Spleen (tissue), 11 donors: ENCODE measurements around the gene CT45A10. TPM values are rescaled to one million over a fixed set of nuclear protein-coding genes. Genes with fewer than 3 reads are reported as not detected.
"Not testable (repeated sequence)": the region's sequence is repeated elsewhere in the genome, so short reads cannot be mapped to it uniquely, and the experiment has no call there.

Source experiments
- DNase-seq: peaks from one replicate; pipeline ENCODE4 v3.0.0-alpha.2; 2020
- H3K27ac ChIP-seq, 8 donors: fragments of 200-600 bp; sonication (generic) in 7 of 8; 1 replicate in 4 of 8; 2 replicates in 4 of 8; pipeline versions ENCODE4 v1.5.0 to v1.8.0; 2016 to 2021; ENCODE audit warnings: inconsistent platforms in 4 of 8, mild to moderate bottlenecking in 4 of 8, moderate library complexity in 1 of 8
- H3K27me3 ChIP-seq, 7 donors: fragments of 200-600 bp; sonication (generic) in 6 of 7; replicated peaks in 1 of 7; 1 replicate in 4 of 7; 2 replicates in 3 of 7; pipeline versions ENCODE4 v1.5.0 to v1.8.0; 2016 to 2021; ENCODE audit warnings: inconsistent platforms in 3 of 7, mild to moderate bottlenecking in 1 of 7
- H3K36me3 ChIP-seq, 6 donors: fragments of 200-600 bp; sonication (generic) in 5 of 6; 1 replicate in 4 of 6; 2 replicates in 2 of 6; pipeline versions ENCODE4 v1.5.0 to v1.8.0; 2016 to 2021; ENCODE audit warnings: inconsistent platforms in 2 of 6
- H3K4me1 ChIP-seq, 6 donors: fragments of 200-600 bp; sonication (generic) in 5 of 6; 1 replicate in 3 of 6; 2 replicates in 3 of 6; pipeline versions ENCODE4 v1.5.0 to v1.8.0; 2016 to 2021; ENCODE audit warnings: inconsistent platforms in 3 of 6
- H3K4me3 ChIP-seq, 8 donors: fragments of 200-600 bp; sonication (generic) in 7 of 8; 1 replicate in 4 of 8; 2 replicates in 4 of 8; pipeline versions ENCODE4 v1.5.0 to v1.8.0; 2016 to 2021; ENCODE audit warnings: inconsistent platforms in 4 of 8, mild to moderate bottlenecking in 4 of 8, moderate library complexity in 2 of 8
- H3K9me3 ChIP-seq, 8 donors: fragments of 200-600 bp; sonication (generic) in 7 of 8; 1 replicate in 4 of 8; 2 replicates in 4 of 8; pipeline versions ENCODE4 v1.5.0 to v1.8.0; 2016 to 2021; ENCODE audit warnings: inconsistent platforms in 4 of 8
- WGBS, 5 donors: extraction: QIAGEN DNeasy Blood & Tissue Kit in 3 of 5; methylation state at CpG; one replicate each; pipeline versions ENCODE4 v1.1.5 to v1.1.7; 2013 to 2018; 5-methylcytosine and 5-hydroxymethylcytosine counted together
- intact Hi-C: fragments of 100-400 bp; cut with DNase I; formaldehyde crosslinking; loops from one replicate; pipeline ENCODE4 v1.15.0; 2023; ENCODE audit warnings: low total_unique reads
- polyA plus RNA-seq, 3 donors: library from polyadenylated mRNA; stranded (reverse); fragments of 200-250 nt; gene quantifications; one replicate each; pipeline ENCODE4 v1.2.1, GENCODE V29; 2013
- total RNA-seq, 7 donors: library from RNA; depleted of rRNA in 3 of 7; stranded (reverse); fragments of >200 nt in 3 of 7; fragmentation: NEBNext Ultra II Directional in 4 of 7; extraction: Animal tissue kit (Norgen Biotek cat#: 25700) in 4 of 7; gene quantifications; one replicate each; pipeline versions ENCODE4 v1.1.0 to v1.2.1, GENCODE V29; 2016 to 2021
- donor health status: healthy with polysubstance abuse.
- donor health status: DM: no; HTN: no; CAD: no; lungs with moderate emphysema.
- donor health status: DM: no; HTN: no; CAD: no.
- donor health status: Bipolar disorder and iron deficiency.
- donor health status: healthy.
- donor health status: DM: no; HTN: no; CAD: no.
- donor health status: DM: yes; HTN: yes; CAD: no.

CT45A10 gene
- total and polyA plus RNA-seq, 10 donors = not detected

GRCh38 chrX:135871712-135872111 is 21.5 kb downstream of the CT45A10 start, which contains the start of gene CT45A9:
Gene CT45A9 (minus strand): TSS chrX:135871812. CDS start chrX:135868061, 3,751 bp downstream.
- intact Hi-C loops, H3K27ac ChIP-seq, DNase-seq, H3K9me3 ChIP-seq, H3K4me1 ChIP-seq, H3K27me3 ChIP-seq, H3K36me3 ChIP-seq, H3K4me3 ChIP-seq: not testable (repeated sequence)
- whole genome bisulfite sequencing, 5 donors = no CpG with 5 or more reads among the region's 17 CpGs

- intact Hi-C loops, H3K9me3 ChIP-seq, H3K36me3 ChIP-seq, DNase-seq, H3K27me3 ChIP-seq, H3K27ac ChIP-seq, H3K4me3 ChIP-seq, H3K4me1 ChIP-seq: not testable (repeated sequence)
- no CpG with 5 or more reads among the region's 17 CpGs for WGBS, 5 donors
These were observed 38.8 kb downstream of the CT45A10 start, which contains the start of gene CT45A8 for GRCh38 chrX:135854438-135854837. Gene CT45A8 (minus strand): TSS chrX:135854538. CDS start chrX:135850783, 3,755 bp downstream.

- H3K9me3 ChIP-seq, intact Hi-C loops, H3K27ac ChIP-seq, H3K4me3 ChIP-seq, H3K4me1 ChIP-seq, H3K36me3 ChIP-seq, H3K27me3 ChIP-seq, DNase-seq: not testable (repeated sequence)
- WGBS, 5 donors = no CpG with 5 or more reads among the region's 17 CpGs
These were observed 56.1 kb downstream of the CT45A10 start, which contains the start of gene CT45A7 for GRCh38 chrX:135837180-135837579. Gene CT45A7 (minus strand): TSS chrX:135837280. CDS start chrX:135833533, 3,747 bp downstream.

Other genes starting within 250 kb of the CT45A10 start
- gene CT45A1, start 179.8 kb downstream of the CT45A10 start, total RNA-seq = not detected
- gene CT45A1, start 179.8 kb downstream of the CT45A10 start, polyA plus RNA-seq = not detected
- gene CT45A3, start 125.3 kb downstream of the CT45A10 start, total RNA-seq = not detected
- gene CT45A3, start 125.3 kb downstream of the CT45A10 start, polyA plus RNA-seq = not detected
- not detected for gene CT45A5, start 107.9 kb downstream of the CT45A10 start, total RNA-seq
- gene CT45A5, start 107.9 kb downstream of the CT45A10 start, polyA plus RNA-seq = not detected
- not detected for gene CT45A6, start 90.7 kb downstream of the CT45A10 start, total RNA-seq
- gene CT45A6, start 90.7 kb downstream of the CT45A10 start, polyA plus RNA-seq = not detected
- gene CT45A2, start 73.4 kb downstream of the CT45A10 start, total RNA-seq = not detected
- not detected for gene CT45A2, start 73.4 kb downstream of the CT45A10 start, polyA plus RNA-seq
- not detected for gene CT45A7, start 56.2 kb downstream of the CT45A10 start, total RNA-seq
- not detected for gene CT45A7, start 56.2 kb downstream of the CT45A10 start, polyA plus RNA-seq
- not detected for gene CT45A8, start 38.9 kb downstream of the CT45A10 start, total RNA-seq
- not detected for gene CT45A8, start 38.9 kb downstream of the CT45A10 start, polyA plus RNA-seq
- gene CT45A9, start 21.6 kb downstream of the CT45A10 start, total RNA-seq = not detected
- gene CT45A9, start 21.6 kb downstream of the CT45A10 start, polyA plus RNA-seq = not detected
- gene SAGE1, start 272 bp upstream of the CT45A10 start, total RNA-seq = not detected
- gene SAGE1, start 272 bp upstream of the CT45A10 start, polyA plus RNA-seq = under 1 TPM in 1 of 3 donors, not detected in 2; 0.02 TPM
- 10 to 100 TPM; 16.5 to 25.7 (median 20.6) TPM for gene MMGT1, start 80.5 kb upstream of the CT45A10 start, total RNA-seq
- gene MMGT1, start 80.5 kb upstream of the CT45A10 start, polyA plus RNA-seq = 1 to 10 TPM; 2.5 to 5.2 (median 3.8) TPM
- 10 to 100 TPM; 10.5 to 19.9 (median 14.2) TPM for gene SLC9A6, start 92.0 kb upstream of the CT45A10 start, total RNA-seq
- 1 to 10 TPM; 6.2 to 6.8 (median 6.6) TPM for gene SLC9A6, start 92.0 kb upstream of the CT45A10 start, polyA plus RNA-seq